Mammary epithelial cell (primary cell): ENCODE results near the gene ADGRG3.

Experiments used
- CTCF ChIP-seq, 2 donors: IDR thresholded peaks in 1 of 2; conservative IDR thresholded peaks in 1 of 2; 2 replicates each; pipeline ENCODE4 v1.5.1; 2011 to 2012; ENCODE audit warnings: inconsistent platforms in 2 of 2, low read length in 2 of 2, mild to moderate bottlenecking in 2 of 2, control low read depth in 1 of 2, low read depth in 1 of 2; ENCODE audit not compliant: insufficient read depth in 1 of 2; ENCODE audit errors: extremely low read depth in 1 of 2
- EZH2 ChIP-seq: IDR thresholded peaks from 2 replicates; pipeline ENCODE4 v1.6.1; 2012; ENCODE audit warnings: low read length, inconsistent platforms, borderline replicate concordance

- TF ChIP-seq CTCF (conservative IDR thresholded peaks at IDR 0.05 in 1 of 2, IDR thresholded peaks at IDR 0.05 in 1 of 2; ENCODE audit: extremely low read depth in 1 of 2, insufficient read depth in 1 of 2, low read depth in 1 of 2, low read length in 2 of 2), result no peak
- TF ChIP-seq EZH2, result no peak
These were observed 54.0 kb downstream of the ADGRG3 start for GRCh38 chr16:57722210-57722499.
